Endothelial cell (in vitro differentiated cells): Measurements from ENCODE around the gene NBAS. TPM values are rescaled to one million over a fixed set of nuclear protein-coding genes. Genes with fewer than 3 reads are reported as not detected.

Source experiments
- DNase-seq: peaks from one replicate; pipeline ENCODE4 v3.0.0; 2021; ENCODE audit warnings: low spot score
- H3K27ac Mint-ChIP-seq: one replicate; pipeline ENCODE4 v1.8.0; 2021; ENCODE audit warnings: mixed read lengths, inconsistent platforms; ENCODE audit not compliant: unreplicated experiment
- H3K27me3 Mint-ChIP-seq: one replicate; pipeline ENCODE4 v1.8.0; 2021; ENCODE audit warnings: mild to moderate bottlenecking, moderate library complexity, mixed read lengths, inconsistent platforms; ENCODE audit not compliant: unreplicated experiment
- H3K36me3 Mint-ChIP-seq: one replicate; pipeline ENCODE4 v1.8.0; 2021; ENCODE audit warnings: mild to moderate bottlenecking, low read depth, mixed read lengths, inconsistent platforms; ENCODE audit not compliant: unreplicated experiment
- H3K4me1 Mint-ChIP-seq: one replicate; pipeline ENCODE4 v1.8.0; 2021; ENCODE audit warnings: mild to moderate bottlenecking, mixed read lengths, inconsistent platforms; ENCODE audit not compliant: unreplicated experiment
- H3K4me3 Mint-ChIP-seq: one replicate; pipeline ENCODE4 v1.8.0; 2021; ENCODE audit warnings: mild to moderate bottlenecking, mixed read lengths, inconsistent platforms; ENCODE audit not compliant: unreplicated experiment
- H3K9me3 Mint-ChIP-seq: one replicate; pipeline ENCODE4 v1.8.0; 2021; ENCODE audit warnings: mixed read lengths, inconsistent platforms; ENCODE audit not compliant: unreplicated experiment
- total RNA-seq: library from RNA; stranded (reverse); fragmentation: NEBNext Ultra II Directional; extraction: Animal tissue kit (Norgen Biotek cat#: 25700); gene quantifications from one replicate; pipeline ENCODE4 v1.2.1, GENCODE V29; 2021; ENCODE audit not compliant: unreplicated experiment
- TF ChIP-seq, protein P1 (sequence below): fragments of 200-600 bp; sonication (generic); IDR thresholded peaks from one replicate; pipeline ENCODE4 v1.5.0; 2021; ENCODE audit warnings: antibody characterized with exemption; ENCODE audit not compliant: unreplicated experiment

NBAS gene
- total RNA-seq, 1 donor from 2014 or later: 52.8 TPM

- H3K4me1 Mint-ChIP-seq: peaks cover 13% of the 10 kb centered on the region
- peaks cover 5% of the 10 kb centered on the region for H3K27me3 Mint-ChIP-seq
- peaks cover 4% of the 10 kb centered on the region for H3K36me3 Mint-ChIP-seq
- H3K9me3 Mint-ChIP-seq: no peaks in the 10 kb centered on the region
- H3K4me3 Mint-ChIP-seq: no peak overlapping the region
- TF ChIP-seq, protein P1, sequence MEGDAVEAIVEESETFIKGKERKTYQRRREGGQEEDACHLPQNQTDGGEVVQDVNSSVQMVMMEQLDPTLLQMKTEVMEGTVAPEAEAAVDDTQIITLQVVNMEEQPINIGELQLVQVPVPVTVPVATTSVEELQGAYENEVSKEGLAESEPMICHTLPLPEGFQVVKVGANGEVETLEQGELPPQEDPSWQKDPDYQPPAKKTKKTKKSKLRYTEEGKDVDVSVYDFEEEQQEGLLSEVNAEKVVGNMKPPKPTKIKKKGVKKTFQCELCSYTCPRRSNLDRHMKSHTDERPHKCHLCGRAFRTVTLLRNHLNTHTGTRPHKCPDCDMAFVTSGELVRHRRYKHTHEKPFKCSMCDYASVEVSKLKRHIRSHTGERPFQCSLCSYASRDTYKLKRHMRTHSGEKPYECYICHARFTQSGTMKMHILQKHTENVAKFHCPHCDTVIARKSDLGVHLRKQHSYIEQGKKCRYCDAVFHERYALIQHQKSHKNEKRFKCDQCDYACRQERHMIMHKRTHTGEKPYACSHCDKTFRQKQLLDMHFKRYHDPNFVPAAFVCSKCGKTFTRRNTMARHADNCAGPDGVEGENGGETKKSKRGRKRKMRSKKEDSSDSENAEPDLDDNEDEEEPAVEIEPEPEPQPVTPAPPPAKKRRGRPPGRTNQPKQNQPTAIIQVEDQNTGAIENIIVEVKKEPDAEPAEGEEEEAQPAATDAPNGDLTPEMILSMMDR: no peak
- no peak overlapping the region for H3K27ac Mint-ChIP-seq
- no peak for DNase-seq
Measured at GRCh38 chr2:15155959-15156574, 405.1 kb downstream of the NBAS start.

GRCh38 chr2:15154297-15154696 is 406.8 kb downstream of the NBAS start:
- Mint-ChIP-seq H3K27me3 (peaks cover 2% of the 10 kb centered on the region), H3K27ac (no peak overlapping the region), H3K4me1 (peaks cover under 1% of the 10 kb centered on the region), H3K9me3 (no peaks in the 10 kb centered on the region), H3K36me3 (peaks cover 4% of the 10 kb centered on the region), H3K4me3 (no peak overlapping the region)
- TF ChIP-seq, protein P1: no peak
- DNase-seq: no peak

DNA sequence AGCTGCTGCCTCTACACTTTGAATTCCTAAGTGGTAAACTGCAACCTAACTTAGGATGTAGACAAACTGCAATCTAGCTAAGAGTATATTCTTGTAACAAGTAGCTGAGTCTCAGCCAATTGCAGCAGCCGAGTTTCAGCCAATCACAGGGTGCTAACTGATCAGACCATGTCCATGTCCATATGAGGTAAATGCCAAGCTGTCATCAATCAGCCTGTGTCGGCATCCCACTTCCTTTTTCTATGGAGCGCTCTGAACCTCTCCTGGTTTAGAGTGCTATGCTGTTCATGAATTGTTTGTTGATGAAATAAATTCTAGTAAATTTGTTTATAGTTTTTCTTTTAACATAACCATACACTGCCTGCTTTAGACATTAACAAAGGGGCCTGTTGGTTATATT is 408.8 kb downstream of the NBAS start:
- H3K4me1 Mint-ChIP-seq: no peaks in the 10 kb centered on the region
- H3K4me3 Mint-ChIP-seq: no peak overlapping the region
- no peak for DNase-seq
- H3K27ac Mint-ChIP-seq: no peak overlapping the region
- no peaks in the 10 kb centered on the region for H3K9me3 Mint-ChIP-seq
- TF ChIP-seq, protein P1: no peak
- peaks cover 4% of the 10 kb centered on the region for H3K36me3 Mint-ChIP-seq
- H3K27me3 Mint-ChIP-seq: no peaks in the 10 kb centered on the region

DNA sequence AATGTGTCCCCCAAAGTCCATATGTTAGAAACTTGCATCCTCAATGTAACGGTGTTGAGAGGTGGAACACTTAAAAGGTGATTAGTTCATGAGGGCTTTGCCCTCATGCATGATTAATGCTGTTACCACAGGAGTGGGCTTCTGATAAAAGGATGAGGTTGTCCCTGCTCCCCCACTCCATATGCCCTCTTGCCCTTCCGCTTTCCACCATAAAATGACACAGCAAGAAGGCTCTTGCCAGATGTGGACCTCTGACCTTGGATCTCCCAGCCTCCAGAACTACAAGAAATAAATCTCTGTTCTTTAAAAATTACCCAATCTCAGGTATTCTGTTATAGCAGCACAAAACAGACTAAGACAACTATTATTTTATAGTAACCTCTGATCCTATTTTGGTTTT is 412.1 kb downstream of the NBAS start:
- Mint-ChIP-seq H3K27me3 (no peaks in the 10 kb centered on the region), H3K27ac (no peak overlapping the region), H3K9me3 (no peaks in the 10 kb centered on the region), H3K36me3 (peaks cover 5% of the 10 kb centered on the region), H3K4me3 (no peak overlapping the region), H3K4me1 (no peaks in the 10 kb centered on the region)
- no peak for DNase-seq
- TF ChIP-seq, protein P1: no peak

DNA sequence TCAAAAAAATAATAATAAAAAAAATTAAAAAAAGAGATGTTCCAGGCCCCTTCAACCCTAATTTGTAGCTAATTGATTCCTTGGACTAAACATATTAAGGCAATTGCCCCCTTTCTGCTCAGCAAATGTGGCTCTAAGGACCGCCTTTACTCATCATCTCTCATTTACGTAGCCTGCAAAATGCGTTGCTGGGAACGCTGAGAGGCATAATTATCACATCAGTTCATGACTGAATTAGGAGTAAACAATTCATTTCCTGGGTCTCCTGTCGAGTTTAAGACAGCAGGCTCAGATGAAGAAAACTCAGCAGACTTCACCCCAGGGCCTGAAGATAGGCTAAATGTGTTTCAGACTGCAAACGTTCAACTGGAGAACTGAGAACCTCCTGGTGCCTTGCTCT is 413.5 kb downstream of the NBAS start:
- Mint-ChIP-seq H3K27ac (no peak overlapping the region), H3K27me3 (no peaks in the 10 kb centered on the region), H3K4me3 (no peak overlapping the region), H3K9me3 (no peaks in the 10 kb centered on the region), H3K4me1 (peaks cover 6% of the 10 kb centered on the region), H3K36me3 (peaks cover 4% of the 10 kb centered on the region)
- TF ChIP-seq, protein P1: no peak
- DNase-seq: no peak
